Measurements from ENCODE around the gene SEC31B. TPM values are rescaled to one million over a fixed set of nuclear protein-coding genes. Genes with fewer than 3 reads are reported as not detected.

SEC31B gene
- total and polyA plus RNA-seq, 7 donors = 0.60 to 19.4 (median 5.3) TPM

DNA sequence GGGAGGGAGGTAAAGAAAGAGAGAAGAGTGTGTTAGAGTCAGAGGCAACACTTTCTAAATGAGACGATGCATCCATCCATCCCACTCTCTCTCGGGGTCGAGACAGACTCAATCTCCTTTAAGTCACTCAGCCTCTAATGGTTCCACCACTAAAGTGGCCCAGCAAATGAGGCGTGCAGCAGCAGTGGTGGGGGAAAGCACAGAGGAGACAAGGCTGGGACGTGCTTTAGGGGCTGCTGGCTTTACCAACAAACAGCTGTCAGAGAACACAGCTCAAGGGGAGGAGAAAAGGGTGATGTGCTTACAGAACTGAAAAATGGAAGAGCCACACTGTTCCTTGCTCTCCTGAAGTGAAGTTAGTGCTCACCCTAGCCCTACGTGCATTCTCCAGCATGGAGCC lies 4.5 kb upstream of the SEC31B start:
- TF ChIP-seq POLR2AphosphoS5 (IDR thresholded peaks at IDR 0.05) (no peak), POLR2A (IDR thresholded peaks at IDR 0.05) (no peak), EP300 (IDR thresholded peaks at IDR 0.05) (no peak), CTCF (IDR thresholded peaks at IDR 0.05) (no peak)
- H3K36me3 ChIP-seq = peaks cover 23 to 51% (median 38%) of the 10 kb centered on the region in 4 donors
- DNase-seq = no peak
- peaks cover 0 to 32% (median 23%) of the 10 kb centered on the region in 4 donors for H3K4me1 ChIP-seq
- peaks cover 0 to 3% (median 0%) of the 10 kb centered on the region in 3 donors for H3K27me3 ChIP-seq
- H3K4me3 ChIP-seq = no peak overlapping the region
- intact Hi-C loops (cut with DNase I) = no loop called here
- WGBS, 2 donors = 90 to 91% methylated on average over 6 of the region's 6 CpGs
- H3K27ac ChIP-seq = no peak overlapping the region
- no peaks in the 10 kb centered on the region for H3K9me3 ChIP-seq

DNA sequence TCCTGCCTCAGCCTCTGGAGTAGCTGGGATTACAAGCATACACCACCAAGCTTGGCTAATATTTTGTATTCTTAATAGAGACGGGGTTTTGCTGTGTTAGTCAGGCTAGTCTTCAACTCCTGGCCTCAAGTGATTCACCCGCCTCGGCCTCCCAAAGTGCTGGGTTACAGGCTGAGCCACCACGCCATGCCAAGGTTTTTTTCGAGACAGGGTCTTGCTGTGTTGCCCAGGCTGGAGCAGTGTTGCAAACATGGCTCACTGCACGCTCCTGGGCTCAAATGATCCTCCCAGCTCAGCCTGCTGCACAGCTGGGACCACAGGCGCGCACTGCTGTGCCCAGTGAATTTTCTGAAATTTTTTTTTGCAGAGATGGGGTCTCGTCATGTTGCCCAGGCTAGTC lies 3.3 kb upstream of the SEC31B start:
- Histone ChIP-seq H3K4me1 (peaks cover 0 to 24% (median 20%) of the 10 kb centered on the region in 4 donors), H3K27ac (no peak overlapping the region), H3K4me3 (no peak overlapping the region), H3K9me3 (no peaks in the 10 kb centered on the region), H3K27me3 (peaks cover 0 to 4% (median 0%) of the 10 kb centered on the region in 3 donors), H3K36me3 (peaks cover 23 to 51% (median 38%) of the 10 kb centered on the region in 4 donors)
- TF ChIP-seq POLR2AphosphoS5 (IDR thresholded peaks at IDR 0.05) (no peak), CTCF (IDR thresholded peaks at IDR 0.05) (no peak), EP300 (IDR thresholded peaks at IDR 0.05) (no peak)
- intact Hi-C loops (cut with DNase I) = no loop called here
- DNase-seq = no peak
- 95 to 98% methylated on average over 9 of the region's 9 CpGs for WGBS, 2 donors

- TF ChIP-seq POLR2A (IDR thresholded peaks at IDR 0.05) (no peak), CTCF (IDR thresholded peaks at IDR 0.05) (no peak), POLR2AphosphoS5 (IDR thresholded peaks at IDR 0.05) (no peak), EP300 (IDR thresholded peaks at IDR 0.05) (no peak)
- intact Hi-C loops (cut with DNase I) = no loop called here
- no peaks in the 10 kb centered on the region for H3K9me3 ChIP-seq
- no peak overlapping the region for H3K27ac ChIP-seq
- H3K4me1 ChIP-seq = peaks cover 0 to 17% (median 15%) of the 10 kb centered on the region in 4 donors
- peaks cover 23 to 50% (median 38%) of the 10 kb centered on the region in 4 donors for H3K36me3 ChIP-seq
- H3K27me3 ChIP-seq = peaks cover 0 to 4% (median 0%) of the 10 kb centered on the region in 3 donors
- 88 to 94% methylated on average over 5 of the region's 5 CpGs for whole genome bisulfite sequencing, 2 donors
- H3K4me3 ChIP-seq = no peak overlapping the region
- DNase-seq = no peak
These were observed 2.6 kb upstream of the SEC31B start for GRCh38 chr10:100522107-100522801.

DNA sequence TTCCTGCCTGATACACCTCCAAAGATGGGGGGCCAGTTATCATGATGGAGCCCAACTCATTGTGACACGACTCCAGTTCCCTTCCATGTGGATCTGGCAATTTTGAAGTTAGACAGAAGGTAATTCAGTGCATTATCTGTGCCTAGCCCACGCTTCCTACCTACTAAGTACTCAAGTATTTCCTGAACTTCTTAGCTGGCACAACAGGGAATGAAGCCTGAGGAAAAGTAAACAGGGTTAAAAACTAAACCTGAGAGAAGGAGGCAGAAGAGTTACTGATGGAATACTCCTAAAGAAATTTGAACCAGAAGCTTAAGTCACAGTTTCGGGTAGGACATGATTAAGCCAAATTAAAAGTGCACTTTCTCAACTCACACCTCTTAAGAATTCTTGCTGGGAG lies 1.1 kb upstream of the SEC31B start:
- no peaks in the 10 kb centered on the region for H3K9me3 ChIP-seq
- TF ChIP-seq POLR2A (IDR thresholded peaks at IDR 0.05) = no peak
- TF ChIP-seq CTCF (IDR thresholded peaks at IDR 0.05) = no peak
- DNase-seq = no peak
- H3K36me3 ChIP-seq = peaks cover 11 to 37% (median 27%) of the 10 kb centered on the region in 4 donors
- H3K27ac ChIP-seq = no peak overlapping the region
- intact Hi-C loops (cut with DNase I) = no loop called here
- peaks cover 0 to 4% (median 0%) of the 10 kb centered on the region in 3 donors for H3K27me3 ChIP-seq
- H3K4me3 ChIP-seq = no peak overlapping the region
- WGBS, 2 donors = 88 to 94% methylated on average over 3 of the region's 3 CpGs
- peaks cover 0 to 17% (median 14%) of the 10 kb centered on the region in 4 donors for H3K4me1 ChIP-seq

Measured in sigmoid colon (tissue), 7 donors.